ENCODE data around the gene NCOA7. TPM values are rescaled to one million over a fixed set of nuclear protein-coding genes. Genes with fewer than 3 reads are reported as not detected.

Gene NCOA7
- total RNA-seq, 1 experiment from 2014 or later: 9.4 TPM

- WGBS (ENCODE audit: extremely low coverage, insufficient read length, low lambda C conversion rate): no CpG with 5 or more reads among the region's 3 CpGs
- no peak overlapping the region for H2BK120ac ChIP-seq (ENCODE audit: low read depth, low read length, poor library complexity, severe bottlenecking)
Observed at GRCh38 chr6:125930765-125931418, 140.1 kb downstream of the NCOA7 start.

More at GRCh38 chr6:125930765-125931418, 140.1 kb downstream of the NCOA7 start:
- no peaks in the 10 kb centered on the region for H3K4me1 ChIP-seq (ENCODE audit: insufficient read depth, low read length)
- H3K36me3 Mint-ChIP-seq (ENCODE audit: insufficient read depth in 1 of 3, low read depth in 3 of 3): no peaks in the 10 kb centered on the region; a peak in 1 of 7 replicates
- no peak overlapping the region for H3K9ac ChIP-seq (ENCODE audit: extremely low read depth, insufficient read length, low read length)
- no peaks in the 10 kb centered on the region for H3K79me2 ChIP-seq (ENCODE audit: insufficient read depth, low read length)
- no peak overlapping the region for H3K4me3 Mint-ChIP-seq
- H3K27ac ChIP-seq (ENCODE audit: insufficient read length, low read depth, low read length): no peak overlapping the region
- H3K14ac ChIP-seq (ENCODE audit: insufficient read depth, low read length): no peak overlapping the region
- H3K9me3 Mint-ChIP-seq: no peaks in the 10 kb centered on the region
- no peak for DNase-seq
- H3K23ac ChIP-seq (ENCODE audit: insufficient read length, low read depth, low read length): no peak overlapping the region
- H3T11ph ChIP-seq (ENCODE audit: low read length): no peak overlapping the region
- H3K4me2 ChIP-seq (ENCODE audit: insufficient read depth, insufficient read length, low read length): no peak overlapping the region
- H2BK20ac ChIP-seq (ENCODE audit: low read depth, low read length, poor library complexity, severe bottlenecking): no peak overlapping the region
- no peaks in the 10 kb centered on the region for H3K23me2 ChIP-seq (ENCODE audit: insufficient read length, low read depth, low read length, poor library complexity, severe bottlenecking)
- H2AK5ac ChIP-seq (ENCODE audit: insufficient read length, low read length): no peak overlapping the region
- H4K5ac ChIP-seq (ENCODE audit: insufficient read length, low read depth, low read length): no peak overlapping the region
- no peaks in the 10 kb centered on the region for H3K9me3 ChIP-seq (ENCODE audit: control insufficient read depth, low read depth, low read length)
- H3K27ac Mint-ChIP-seq: no peak overlapping the region
- no peaks in the 10 kb centered on the region for H3K27me3 Mint-ChIP-seq (ENCODE audit: low read depth)
- no peak overlapping the region for H3K4ac ChIP-seq (ENCODE audit: low read depth, low read length)
- no peak overlapping the region for H4K8ac ChIP-seq (replicated peaks; ENCODE audit: insufficient read length, low read depth, low read length)
- H2BK5ac ChIP-seq (ENCODE audit: insufficient read length, low read length): no peak overlapping the region
- H3K56ac ChIP-seq (ENCODE audit: insufficient read length, low read depth, low read length): no peak overlapping the region
- no peak overlapping the region for H2AFZ ChIP-seq (ENCODE audit: low read length)
- H3K27me3 ChIP-seq (ENCODE audit: insufficient read depth, low read length): no peaks in the 10 kb centered on the region
- H4K20me1 ChIP-seq (ENCODE audit: control insufficient read depth, insufficient read depth, insufficient read length): no peaks in the 10 kb centered on the region
- H2BK12ac ChIP-seq (ENCODE audit: insufficient read length, low read depth, low read length): no peak overlapping the region
- no peaks in the 10 kb centered on the region for H3K79me1 ChIP-seq (ENCODE audit: insufficient read depth, low read depth, low read length, poor library complexity, severe bottlenecking)
- TF ChIP-seq CTCF (conservative IDR thresholded peaks at IDR 0.05): no peak
- no peak overlapping the region for H4K91ac ChIP-seq (ENCODE audit: insufficient read length, low read depth, low read length)
- no peak overlapping the region for H2BK15ac ChIP-seq (ENCODE audit: low read depth, low read length)
- H3K4me1 Mint-ChIP-seq: no peaks in the 10 kb centered on the region
- no peak overlapping the region for H3K18ac ChIP-seq (ENCODE audit: insufficient read length, low read depth, low read length)
